SW 1271 (cell line): ENCODE results near the gene USPL1.
"Not testable (repeated sequence)": the region's sequence is repeated elsewhere in the genome, so short reads cannot be mapped to it uniquely, and the experiment has no call there.

Experiments used
- DNase-seq, 2 experiments: peaks; one replicate each; lab custom pipeline; 2025; lab: John Stamatoyannopoulos, UW

The USPL1 gene

DNA sequence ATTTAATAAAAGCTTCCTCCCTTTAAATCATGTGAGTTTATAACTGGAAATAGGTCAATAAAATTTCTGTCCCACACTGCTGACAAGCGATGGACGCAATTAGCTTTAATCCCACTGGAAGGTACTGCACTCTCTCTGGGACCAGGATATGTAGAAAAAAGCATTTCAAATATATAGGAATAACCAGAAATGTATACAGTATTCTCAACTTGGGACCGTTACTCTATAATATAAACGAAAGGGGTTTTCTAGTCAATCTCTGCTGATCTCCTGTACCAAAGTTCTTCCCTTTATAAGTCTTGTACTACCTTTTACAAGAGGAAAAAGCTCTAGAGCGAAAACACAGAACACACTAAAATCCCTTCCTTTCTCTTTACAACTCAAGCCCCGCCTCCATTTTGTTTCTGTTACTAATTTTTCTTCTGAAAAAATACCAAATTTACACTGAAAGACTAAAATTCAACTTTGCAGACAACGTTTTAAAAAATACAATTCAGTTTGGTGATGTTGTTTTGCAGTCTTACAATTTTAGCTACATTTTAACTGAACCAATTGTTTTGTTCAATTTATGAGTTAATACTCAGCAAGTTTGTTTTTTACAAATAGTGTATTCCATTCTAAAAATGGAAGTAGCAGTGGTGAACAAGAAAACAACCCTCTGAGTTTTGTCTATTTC, 1.7 kb upstream of the USPL1 start:
- DNase-seq: peak in 1 of 2 experiments; percentile 40

DNA sequence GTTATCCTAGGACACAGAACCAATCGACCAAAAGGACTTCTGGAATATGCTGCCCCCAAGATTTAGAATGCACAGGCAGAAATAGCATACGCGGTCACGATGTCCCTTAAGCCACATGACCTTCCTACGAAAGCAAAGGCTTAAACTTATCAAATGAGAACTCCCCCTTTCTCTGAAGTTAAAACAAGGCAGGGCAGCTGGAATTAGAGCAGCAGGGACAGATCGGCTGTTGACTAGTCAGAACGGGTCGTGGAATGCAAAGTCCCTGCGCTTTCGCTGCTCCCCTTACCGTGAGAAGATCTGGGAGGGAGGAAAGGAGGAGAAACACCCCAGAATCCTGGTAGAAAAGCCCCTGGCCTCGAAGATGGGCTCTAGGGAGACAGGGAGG, 799 bp upstream of the USPL1 start:
- peak; percentile 76 to 84 for DNase-seq

DNA sequence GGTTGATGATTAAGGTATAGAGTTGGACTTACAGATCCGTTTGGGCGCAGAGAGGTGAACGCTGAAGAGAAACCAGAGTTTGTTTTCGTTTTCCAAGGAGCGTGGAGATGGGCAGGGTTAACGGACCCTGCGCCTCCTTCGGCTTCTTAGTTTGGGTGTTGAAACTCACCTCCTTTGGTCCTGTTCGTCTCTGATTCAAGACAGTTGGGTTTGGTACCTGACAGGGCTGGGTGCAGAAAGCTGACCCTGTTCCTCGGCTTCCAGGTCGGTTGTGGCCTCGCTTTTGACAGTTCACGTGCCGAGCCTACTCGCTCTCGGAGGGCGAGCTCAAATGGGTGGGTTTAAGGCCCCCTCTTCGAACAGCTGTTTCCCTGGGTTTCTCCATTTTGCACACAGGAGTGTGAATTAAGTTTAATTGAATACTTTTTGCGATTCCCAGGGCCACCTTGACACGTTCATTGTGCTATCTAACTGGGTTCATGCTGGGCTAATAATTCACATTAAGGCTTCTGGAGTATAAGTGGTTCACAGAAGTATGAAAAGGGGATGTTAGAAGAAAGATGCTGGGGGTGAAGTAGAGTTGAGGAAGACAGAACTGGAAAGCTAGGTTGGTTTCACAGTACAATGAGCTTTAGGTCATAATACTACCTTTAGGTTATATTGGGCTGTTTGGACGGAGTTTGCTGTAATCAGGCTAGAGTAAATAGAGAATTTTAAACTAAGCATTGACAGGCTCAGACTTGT, 638 bp downstream of the USPL1 start:
- DNase-seq: peak in 1 of 2 experiments; percentile 9

DNA sequence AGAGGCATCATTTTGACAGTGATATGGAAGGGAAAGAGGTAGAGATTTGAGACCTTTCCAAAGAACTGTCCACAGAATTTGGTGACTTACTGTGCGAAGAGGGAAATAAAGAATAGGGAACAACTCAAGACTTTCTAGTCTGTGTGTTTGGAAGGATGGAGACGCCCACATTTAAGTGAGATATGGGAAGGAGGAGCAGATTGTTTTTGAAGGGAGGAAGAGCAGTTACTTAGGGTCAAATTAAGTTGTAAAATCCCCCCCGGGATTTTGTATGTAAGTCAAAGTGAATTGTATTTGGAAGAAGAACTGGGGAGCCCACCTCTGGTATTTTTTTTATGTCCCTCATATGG, 1.2 kb downstream of the USPL1 start:
- DNase-seq: no peak

DNA sequence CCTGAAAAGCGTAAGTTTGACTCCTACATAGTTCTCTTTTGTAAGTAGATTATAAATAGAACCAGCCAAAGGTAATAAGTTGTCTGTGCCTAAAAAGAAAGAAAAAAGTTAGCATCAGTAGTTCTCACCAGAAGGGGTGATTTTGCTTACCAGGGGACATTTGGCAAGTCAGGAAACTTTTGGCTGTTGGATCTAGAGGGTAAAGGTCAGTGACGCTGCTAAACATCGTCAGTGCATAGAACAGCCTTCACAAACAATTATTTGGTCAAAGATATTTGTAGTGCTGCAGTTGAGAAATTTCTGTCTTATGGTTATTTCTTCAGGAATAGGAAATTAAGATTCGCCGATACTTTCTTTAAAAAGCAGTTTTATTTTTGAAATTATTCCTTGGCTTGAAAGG, 2.0 kb downstream of the USPL1 start:
- DNase-seq: no peak

DNA sequence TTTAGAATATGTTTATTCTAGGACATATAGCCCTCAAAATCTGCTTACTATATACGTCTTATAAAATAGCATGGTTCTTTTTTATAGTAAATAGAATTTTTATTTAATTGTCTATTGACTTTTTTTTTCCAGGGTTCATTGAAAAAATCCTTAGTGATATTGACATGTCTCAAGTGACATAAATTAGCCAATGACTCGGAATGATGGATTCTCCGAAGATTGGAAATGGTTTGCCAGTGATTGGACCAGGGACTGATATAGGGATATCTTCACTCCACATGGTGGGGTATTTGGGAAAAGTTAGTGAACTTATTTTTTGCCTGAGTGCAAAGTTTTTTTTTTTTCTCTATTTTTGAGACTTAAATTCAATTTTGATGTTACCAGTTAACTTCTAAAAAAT, 3.2 kb downstream of the USPL1 start:
- no peak for DNase-seq

DNA sequence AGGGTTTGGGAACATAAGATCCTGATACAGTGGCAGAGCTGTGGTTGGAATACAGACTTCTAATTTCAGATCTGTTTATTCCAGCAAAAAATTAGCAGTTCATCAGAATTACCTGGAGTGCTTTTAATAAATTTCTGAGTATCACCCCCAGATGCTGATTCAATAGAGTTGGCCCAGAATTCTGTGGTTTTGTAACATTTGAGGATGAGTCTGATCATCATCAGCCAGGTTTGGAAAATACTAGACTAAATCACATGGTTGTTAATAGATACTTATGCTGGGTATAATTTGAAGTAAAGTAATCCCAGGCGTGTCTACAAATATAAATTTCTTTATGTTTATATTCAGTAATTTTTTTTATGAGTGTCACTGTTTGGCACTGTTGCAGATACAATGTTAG, 4.8 kb downstream of the USPL1 start:
- DNase-seq: no peak

DNA sequence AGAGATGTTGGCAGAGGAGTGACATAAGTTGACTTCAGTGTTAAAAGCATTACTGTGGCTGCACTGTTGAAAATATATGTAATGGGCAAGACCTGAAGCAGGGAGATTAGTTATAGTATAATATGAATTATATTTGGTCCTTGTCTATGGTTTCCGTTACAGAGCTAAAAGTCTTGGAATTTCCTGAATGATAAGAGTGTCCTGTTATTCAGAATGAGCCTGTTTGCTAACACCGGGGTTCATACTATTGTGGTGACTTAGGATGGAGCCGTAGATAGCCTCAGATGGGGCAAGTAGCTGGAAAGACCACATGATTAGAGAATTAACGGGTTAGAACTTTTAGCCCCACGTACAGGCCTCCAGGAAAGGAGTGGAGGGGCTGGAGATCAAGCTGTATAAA, 5.7 kb downstream of the USPL1 start:
- DNase-seq: no peak

DNA sequence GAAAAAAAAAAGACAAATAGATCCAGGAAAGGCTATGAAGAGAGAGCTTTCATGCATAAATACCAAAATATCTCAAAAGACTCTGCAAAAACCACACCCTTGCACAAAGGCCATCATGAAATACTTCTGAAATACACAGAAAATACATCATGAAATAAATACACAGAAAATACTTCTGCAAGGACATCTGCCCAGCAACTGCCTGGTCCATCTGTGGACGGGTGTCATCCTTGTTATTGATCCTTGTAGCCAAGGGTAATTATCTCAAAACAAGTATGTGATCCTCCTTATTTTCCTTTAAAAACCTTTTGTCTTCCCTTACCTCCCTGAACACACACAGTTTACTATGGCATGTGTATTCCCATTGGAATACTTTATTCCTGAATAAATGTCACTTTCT, 6.9 kb downstream of the USPL1 start:
- DNase-seq: no peak

DNA sequence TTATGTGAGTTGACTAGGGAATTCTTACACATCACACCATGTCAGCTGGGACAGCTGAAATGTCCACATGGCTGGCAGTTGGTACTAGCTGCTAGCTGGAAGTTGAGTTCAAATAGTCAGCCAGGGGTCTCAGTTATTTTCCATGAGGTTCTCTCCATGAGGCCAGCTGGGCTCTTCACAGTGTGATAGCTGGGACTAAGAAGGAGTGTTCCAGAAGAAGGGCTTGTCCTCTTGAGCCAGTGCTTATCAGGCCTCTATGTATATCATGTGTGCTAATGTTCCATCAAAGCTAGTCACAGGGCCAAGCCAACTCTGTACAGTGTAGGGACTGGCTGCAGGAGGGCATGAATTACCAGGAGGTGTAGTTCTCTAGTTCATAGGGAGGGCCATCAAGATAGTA, 11.8 kb downstream of the USPL1 start:
- no peak for DNase-seq

DNA sequence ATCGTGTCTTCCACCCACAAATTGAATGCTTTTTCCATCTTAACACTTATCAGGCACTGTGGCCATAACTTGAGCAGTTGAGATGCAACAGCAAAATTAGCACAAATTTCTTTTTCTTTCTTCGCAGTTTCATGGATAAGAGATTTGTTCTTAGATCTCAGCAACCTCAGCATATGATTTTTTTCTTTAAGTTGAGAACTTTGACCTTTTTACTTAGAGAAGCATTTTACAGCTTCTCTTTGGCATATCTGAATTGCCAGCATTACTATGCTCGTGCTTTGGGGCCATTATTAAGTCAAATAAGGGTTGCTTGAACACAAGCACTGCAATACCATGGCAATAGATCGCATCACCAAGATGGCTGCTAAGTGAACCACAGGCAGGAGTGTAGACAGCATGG, 16.1 kb downstream of the USPL1 start:
- DNase-seq: no peak

DNA sequence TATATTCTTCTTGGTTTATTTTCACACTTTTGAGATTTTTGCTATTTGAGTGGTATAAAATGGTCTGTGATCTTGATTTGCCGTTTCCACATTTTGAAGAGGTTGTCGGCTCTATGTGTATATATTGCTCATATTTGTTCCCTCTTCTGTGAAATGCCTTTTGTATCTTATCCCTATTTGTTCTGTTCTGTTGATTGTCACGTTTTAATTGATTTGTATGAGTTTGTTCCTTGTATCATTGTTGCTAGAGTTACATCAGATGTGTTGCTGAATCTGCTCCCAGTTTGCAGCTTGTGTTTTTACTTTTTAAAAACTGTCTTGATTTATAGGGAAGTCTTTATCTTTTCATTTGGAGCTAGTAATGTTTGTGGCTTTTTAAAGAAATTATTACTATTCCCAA, 17.1 kb downstream of the USPL1 start:
- DNase-seq: no peak

DNA sequence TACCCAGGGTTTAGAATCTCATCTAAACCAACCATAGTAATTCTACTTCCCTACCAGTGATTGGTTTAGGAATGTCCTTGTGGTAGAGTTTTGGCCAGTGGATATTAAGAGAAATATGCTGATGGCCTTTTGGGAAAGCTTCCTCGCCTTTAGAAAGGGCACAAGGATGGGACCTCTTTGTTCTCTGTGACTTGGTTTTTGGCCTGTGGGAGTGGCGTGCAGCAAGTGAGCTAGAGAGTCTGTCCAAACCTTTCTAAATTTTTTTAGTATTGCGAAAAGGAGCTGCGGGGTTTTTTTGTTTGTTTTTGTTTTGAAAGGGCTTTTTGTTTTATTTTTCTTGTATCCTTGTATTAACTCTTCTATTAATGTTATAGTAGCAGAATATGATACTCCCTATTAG, 20.6 kb downstream of the USPL1 start:
- DNase-seq: no peak

DNA sequence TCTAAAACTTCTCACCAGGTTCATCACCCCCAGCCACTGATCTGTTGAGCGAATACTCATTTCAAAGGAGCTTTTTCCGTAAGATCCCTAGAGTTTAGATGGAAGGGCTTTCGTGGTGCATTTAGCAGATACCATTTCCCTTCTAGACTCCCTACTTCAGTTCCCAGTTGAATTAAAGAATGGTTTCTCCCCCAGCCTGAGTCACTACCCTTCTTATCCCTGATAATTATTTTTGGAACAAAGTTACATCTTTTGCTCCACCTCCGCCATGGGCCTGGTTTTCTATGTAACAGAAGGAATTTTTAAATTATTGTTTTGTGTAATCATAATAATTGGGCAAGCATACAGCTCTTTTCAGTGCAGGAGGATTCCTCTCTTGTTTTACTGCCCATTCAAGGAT, 22.0 kb downstream of the USPL1 start:
- no peak for DNase-seq

DNA sequence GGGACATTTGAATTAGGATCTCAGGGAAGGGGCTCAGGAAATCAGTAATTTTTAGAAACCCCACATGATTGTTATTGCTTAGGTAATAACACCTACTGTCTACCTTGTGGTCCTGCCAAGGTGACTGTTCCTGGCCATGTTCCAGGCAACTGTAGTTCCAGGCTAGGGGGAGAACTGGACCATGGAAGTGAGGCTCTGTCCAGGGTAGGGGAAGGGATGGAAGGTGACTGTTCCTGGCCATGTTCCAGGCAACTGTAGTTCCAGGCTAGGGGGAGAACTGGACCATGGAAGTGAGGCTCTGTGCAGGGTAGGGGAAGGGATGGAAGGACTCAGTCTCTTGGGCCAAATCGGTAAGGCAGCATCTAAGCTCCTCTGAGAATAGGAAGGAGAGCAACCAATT, 23.5 kb downstream of the USPL1 start:
- not testable (repeated sequence) for DNase-seq

DNA sequence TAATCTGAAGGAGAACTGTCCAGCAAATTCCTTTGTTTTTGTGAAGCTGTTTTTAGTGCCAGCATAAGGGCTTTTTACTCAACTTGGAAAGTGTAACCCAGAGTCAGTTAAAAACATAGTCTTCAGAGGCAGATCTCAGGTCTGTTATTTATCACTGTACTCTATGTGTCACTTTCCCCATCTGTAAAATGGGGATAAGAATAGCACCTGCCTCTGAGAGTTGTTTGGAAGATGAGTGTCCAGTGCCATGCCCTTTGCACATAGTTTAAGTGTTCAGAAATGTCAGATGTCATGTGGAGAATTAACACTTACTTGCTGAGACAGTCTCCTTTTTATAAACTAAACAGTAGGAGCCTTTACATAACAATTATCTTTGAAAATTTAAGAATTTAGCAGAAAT, 27.9 kb downstream of the USPL1 start:
- no peak for DNase-seq

DNA sequence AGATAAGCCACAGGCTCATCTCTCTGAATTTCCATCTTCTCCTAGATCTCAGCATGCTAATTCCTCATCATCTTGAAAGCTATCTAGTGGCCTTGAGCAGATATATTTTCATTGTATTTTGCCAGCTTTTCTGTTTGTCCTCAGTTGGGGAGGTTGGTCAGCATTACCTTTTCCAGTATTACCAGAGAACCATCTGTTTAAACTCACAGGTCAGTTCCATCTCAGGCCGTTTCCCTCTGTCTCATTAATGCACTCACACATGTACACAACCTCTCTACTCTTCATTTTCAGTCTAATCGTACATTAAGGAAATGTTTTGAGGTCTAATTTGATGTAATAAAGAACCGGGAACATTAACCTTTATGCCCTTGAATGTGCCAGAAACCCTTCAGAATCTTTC, 29.7 kb downstream of the USPL1 start:
- DNase-seq: no peak

DNA sequence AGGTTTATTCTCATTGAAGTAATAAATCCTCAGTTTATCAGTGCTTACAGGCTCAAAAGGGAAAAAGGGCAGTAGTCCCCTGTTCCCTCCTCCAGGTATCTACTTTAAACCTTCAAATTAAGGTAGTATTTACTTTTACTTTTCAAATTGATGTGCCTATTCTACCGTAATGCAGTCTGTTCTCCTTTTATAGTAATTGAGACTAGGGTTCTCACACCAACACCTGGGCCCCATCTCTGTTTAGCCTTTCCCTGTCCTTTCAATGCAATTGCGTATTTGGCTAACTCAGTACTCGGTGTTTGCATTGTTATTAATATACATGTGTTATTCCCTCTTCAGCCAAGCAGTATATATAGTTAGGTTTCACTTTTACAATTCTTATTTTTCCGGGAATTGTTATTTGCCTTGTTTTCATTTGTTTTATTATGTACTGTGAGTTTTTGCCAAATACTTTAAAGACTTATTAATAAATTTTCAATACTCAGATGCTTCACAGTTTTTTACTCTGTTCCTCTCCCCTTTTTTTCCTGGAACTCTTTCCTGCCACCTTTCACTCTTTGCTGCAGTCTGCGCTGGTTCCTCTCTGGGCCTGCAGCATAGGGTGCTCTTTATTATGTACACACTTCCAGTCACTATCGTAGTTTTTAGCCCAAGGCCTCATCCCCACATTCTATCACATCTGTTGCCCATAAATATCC, 30.3 kb downstream of the USPL1 start:
- no peak for DNase-seq

DNA sequence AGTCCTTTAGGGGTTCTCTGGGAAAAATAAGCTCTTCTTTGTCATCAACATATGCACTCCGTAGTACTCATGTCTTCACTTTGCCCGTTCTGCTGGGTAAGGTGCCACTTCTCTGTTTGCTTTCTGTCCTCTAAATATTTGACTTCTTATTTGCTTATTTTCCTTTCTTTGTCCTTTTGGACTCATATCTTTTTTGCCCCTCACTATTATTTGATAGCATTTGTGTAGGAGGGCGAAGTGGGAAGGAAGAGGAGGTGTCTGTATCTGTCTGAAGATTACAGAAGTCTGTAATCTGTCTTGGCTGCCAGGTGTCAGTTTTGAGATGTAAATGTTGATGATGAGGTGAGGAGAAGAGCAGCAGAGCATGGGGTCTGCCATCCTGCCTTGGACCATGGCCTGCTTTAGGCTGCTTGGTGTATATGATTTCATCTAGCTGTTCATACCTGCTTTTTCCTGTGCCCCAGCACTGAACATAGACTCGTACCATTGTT, 30.8 kb downstream of the USPL1 start:
- no peak for DNase-seq

DNA sequence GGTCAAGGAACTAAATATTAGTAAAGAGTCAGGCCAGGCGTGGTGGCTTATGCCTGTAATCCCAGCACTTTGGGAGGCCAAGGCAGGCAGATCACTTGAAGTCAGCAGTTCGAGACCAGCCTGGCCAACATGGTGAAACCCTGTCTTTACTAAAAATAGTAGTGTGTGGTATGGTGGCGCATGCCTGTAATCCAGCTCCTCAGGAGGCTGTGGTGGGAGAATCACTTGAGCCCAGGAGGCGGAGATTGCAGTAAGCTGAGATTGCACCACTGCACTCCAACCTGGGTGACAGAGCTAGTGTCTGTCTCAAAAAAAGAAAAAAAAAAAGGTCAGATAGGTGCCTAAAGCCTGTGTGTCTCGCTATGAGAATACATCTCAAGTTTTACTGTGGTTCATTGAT, 33.9 kb downstream of the USPL1 start:
- DNase-seq: not testable (repeated sequence)

DNA sequence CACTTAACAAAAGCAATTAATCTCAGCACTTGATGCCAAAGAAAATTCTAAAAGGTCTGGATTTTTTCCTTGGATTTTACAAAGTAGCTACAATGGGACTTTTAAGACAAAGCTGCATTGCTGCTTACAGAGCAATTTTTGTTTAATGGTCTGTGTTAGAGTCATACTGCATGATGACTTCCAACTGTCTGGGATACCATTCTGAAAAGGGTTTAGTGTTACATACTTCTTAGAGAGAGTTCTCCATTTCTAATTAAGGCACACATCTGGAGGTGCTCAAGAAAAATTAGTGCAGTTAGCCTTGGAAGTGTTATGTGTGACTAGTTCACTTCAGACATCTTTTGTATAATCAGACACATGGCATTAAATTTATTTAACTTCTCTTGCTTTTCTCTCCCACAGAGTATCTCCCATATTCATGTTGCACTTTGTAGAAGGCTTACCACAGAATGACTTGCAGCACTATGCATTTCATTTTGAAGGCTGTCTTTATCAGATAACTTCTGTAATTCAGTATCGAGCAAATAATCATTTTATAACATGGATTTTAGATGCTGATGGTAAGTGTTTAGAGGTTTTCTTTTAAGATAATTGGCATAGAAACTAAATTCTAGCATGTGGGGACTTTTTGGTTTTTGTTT, 35.1 kb downstream of the USPL1 start:
- no peak for DNase-seq

DNA sequence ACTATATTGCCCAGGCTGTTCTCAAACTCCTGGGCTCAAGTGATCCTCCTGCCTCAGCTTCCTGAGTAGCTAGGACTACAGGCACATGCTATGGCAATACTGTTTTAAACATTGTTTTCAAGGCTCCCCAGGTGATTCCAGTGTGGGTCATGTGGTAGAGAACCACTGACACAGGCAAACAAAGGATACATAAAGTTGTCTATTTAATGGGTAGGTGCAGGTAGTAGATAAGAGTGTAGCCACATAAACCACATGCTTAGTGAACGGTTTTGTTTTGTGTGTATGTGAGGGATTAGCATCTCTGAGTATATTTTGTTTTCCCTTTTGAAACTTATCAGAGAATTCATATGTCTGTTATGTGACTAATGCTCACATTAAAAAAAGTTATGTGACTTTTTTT, 36.7 kb downstream of the USPL1 start:
- no peak for DNase-seq

DNA sequence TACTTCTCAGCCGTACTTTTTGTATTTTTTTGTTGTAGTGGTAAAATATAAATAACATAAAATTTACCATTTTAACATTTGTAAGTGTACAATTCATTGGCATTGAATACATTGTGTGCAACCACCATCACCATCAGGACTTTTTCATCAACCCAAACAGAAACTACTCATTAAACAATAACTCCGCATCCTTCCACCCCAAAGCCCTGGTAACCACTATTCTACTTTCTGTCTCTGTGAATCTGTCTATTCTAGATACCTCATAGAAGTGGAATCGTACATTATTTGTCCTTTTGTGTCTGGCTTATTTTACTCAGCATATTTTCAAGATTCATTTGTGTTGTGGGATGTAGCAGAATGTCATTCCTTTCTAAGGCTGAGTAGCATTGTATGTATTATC, 38.5 kb downstream of the USPL1 start:
- DNase-seq: no peak
